Endodermal cell (in vitro differentiated cells): ENCODE results near the gene FARSA. TPM values are rescaled to one million over a fixed set of nuclear protein-coding genes. Genes with fewer than 3 reads are reported as not detected.

Experiments
- DNase-seq: peaks from one replicate; pipeline ENCODE4 v3.0.0-alpha.2; 2017
- H3K27ac ChIP-seq: 2 replicates; pipeline ENCODE4 v1.5.1; 2013; ENCODE audit warnings: mild to moderate bottlenecking, low read depth, low read length, moderate library complexity
- H3K27me3 ChIP-seq: 2 replicates; pipeline ENCODE4 v1.6.1; 2013; ENCODE audit warnings: mild to moderate bottlenecking, low read length, moderate library complexity; ENCODE audit not compliant: insufficient read depth, control insufficient read depth, poor library complexity, severe bottlenecking
- H3K36me3 ChIP-seq: 2 replicates; pipeline ENCODE4 v1.7.0; 2013; ENCODE audit warnings: mild to moderate bottlenecking, low read length, moderate library complexity; ENCODE audit not compliant: control insufficient read depth, insufficient read depth
- H3K4me1 ChIP-seq: one replicate; pipeline ENCODE4 v1.7.0; 2013; ENCODE audit warnings: low read length; ENCODE audit not compliant: control insufficient read depth, insufficient read depth
- H3K4me3 ChIP-seq: 2 replicates; pipeline ENCODE4 v1.5.1; 2013; ENCODE audit warnings: mild to moderate bottlenecking, low read length, moderate library complexity
- H3K9ac ChIP-seq: 2 replicates; pipeline ENCODE4 v1.6.1; 2013; ENCODE audit warnings: mild to moderate bottlenecking, low read length, moderate library complexity; ENCODE audit not compliant: poor library complexity, severe bottlenecking; ENCODE audit errors: extremely low read depth
- H3K9me3 ChIP-seq: 2 replicates; pipeline ENCODE4 v1.6.1; 2013; ENCODE audit warnings: mild to moderate bottlenecking, low read length, moderate library complexity; ENCODE audit not compliant: control insufficient read depth
- H3K27ac Mint-ChIP-seq: 2 replicates; pipeline ENCODE4 v1.8.0; 2020; ENCODE audit warnings: mixed read lengths
- H3K27me3 Mint-ChIP-seq: 2 replicates; pipeline ENCODE4 v1.8.0; 2021; ENCODE audit warnings: mild to moderate bottlenecking, mixed read lengths; ENCODE audit not compliant: insufficient read depth
- H3K36me3 Mint-ChIP-seq: 2 replicates; pipeline ENCODE4 v1.8.0; 2020; ENCODE audit warnings: low read depth, mixed read lengths
- H3K4me1 Mint-ChIP-seq: 2 replicates; pipeline ENCODE4 v1.8.0; 2020; ENCODE audit warnings: mixed read lengths
- H3K4me3 Mint-ChIP-seq: 2 replicates; pipeline ENCODE4 v1.8.0; 2020; ENCODE audit warnings: mild to moderate bottlenecking, moderate library complexity, mixed read lengths
- H3K9me3 Mint-ChIP-seq: 2 replicates; pipeline ENCODE4 v1.8.0; 2020; ENCODE audit warnings: mild to moderate bottlenecking, mixed read lengths
- WGBS, 2 experiments: methylation state at CpG; one replicate each; pipeline versions ENCODE4 v1.1.5 to v1.1.7; 2013; ENCODE audit warnings: missing lambda C conversion rate in 2 of 2, mixed read lengths in 1 of 2; ENCODE audit not compliant: insufficient coverage in 1 of 2, insufficient read length in 1 of 2; 5-methylcytosine and 5-hydroxymethylcytosine counted together
- microRNA-seq: library from miRNA; unstranded; fragments of <30 nt; microRNA quantifications from one replicate; pipeline ENCODE4 v1.2.0, GENCODE V29; 2020; ENCODE audit warnings: borderline microRNAs expressed
- total RNA-seq, 2 donors: library from RNA; stranded (reverse); fragmentation: NEBNext Ultra II Directional in 1 of 2; extraction: Animal tissue kit (Norgen Biotek cat#: 25700) in 1 of 2; gene quantifications; 2 replicates in 1 of 2; 3 replicates in 1 of 2; pipeline ENCODE4 v1.2.1, GENCODE V29; 2021
- TF ChIP-seq, protein P1 (sequence below): fragments of 200-600 bp; sonication (generic); conservative IDR thresholded peaks from 2 replicates; pipeline ENCODE4 v1.5.0; 2021; ENCODE audit warnings: antibody characterized with exemption, mild to moderate bottlenecking

Gene FARSA
- total RNA-seq, 2 donors from 2014 or later: 65.1 to 70.8 TPM

DNA sequence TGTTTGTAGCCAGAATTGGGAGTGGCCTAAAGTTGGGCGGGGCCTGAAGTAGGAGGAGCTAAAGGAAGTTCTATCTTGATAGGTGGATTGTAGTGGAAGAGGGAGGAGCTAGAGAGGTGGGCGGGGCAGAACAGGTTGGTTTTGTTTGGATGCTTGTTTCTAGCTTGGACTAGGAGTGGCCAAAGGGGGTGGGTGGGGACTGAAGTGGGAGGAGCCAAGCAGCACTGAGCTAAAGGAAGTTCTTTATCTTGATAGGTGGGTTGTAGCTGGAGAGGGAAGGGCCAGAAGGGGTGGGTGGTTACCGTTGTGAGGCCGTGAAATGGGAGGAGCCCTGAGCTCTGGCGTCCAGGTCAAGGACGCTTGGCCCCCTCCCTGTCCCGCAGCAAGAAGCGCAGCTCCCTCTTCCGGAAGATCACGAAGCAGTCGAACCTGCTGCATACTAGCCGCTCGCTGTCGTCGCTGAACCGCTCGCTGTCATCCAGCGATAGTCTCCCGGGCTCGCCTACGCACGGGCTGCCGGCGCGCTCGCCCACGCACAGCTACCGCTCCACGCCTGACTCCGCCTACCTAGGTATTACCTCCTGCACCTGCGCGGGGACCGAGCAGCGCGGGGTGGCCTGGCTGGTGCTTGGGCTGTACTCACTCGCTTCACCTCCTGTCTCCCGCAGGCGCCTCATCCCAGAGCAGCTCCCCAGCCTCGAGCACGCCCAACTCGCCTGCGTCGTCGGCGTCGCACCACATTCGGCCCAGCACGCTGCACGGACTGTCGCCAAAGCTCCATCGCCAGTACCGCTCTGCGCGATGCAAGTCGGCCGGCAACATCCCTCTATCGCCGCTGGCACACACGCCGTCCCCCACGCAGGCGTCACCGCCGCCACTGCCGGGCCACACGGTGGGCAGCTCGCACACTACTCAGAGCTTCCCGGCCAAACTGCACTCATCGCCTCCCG, 60.3 kb downstream of the FARSA start:
- peak overlapping the region; percentile 28 for H3K4me3 Mint-ChIP-seq

More for the DNA sequence above, 60.3 kb downstream of the FARSA start:
- peaks cover 7% of the 10 kb centered on the region for H3K36me3 ChIP-seq
- Mint-ChIP-seq H3K27me3 (peaks cover 19% of the 10 kb centered on the region), H3K9me3 (peaks cover 17% of the 10 kb centered on the region), H3K36me3 (peaks cover 34% of the 10 kb centered on the region), H3K27ac (no peak overlapping the region), H3K4me1 (no peaks in the 10 kb centered on the region)
- no peak overlapping the region for H3K9ac ChIP-seq
- no peak overlapping the region for H3K27ac ChIP-seq
- no peaks in the 10 kb centered on the region for H3K9me3 ChIP-seq
- H3K27me3 ChIP-seq: no peaks in the 10 kb centered on the region
- peak; percentile 82 for DNase-seq
- H3K4me1 ChIP-seq: no peaks in the 10 kb centered on the region
- WGBS, 2 experiments: 94 to 95% methylated on average over 58 to 70 of the region's 70 CpGs
- TF ChIP-seq, protein P1, sequence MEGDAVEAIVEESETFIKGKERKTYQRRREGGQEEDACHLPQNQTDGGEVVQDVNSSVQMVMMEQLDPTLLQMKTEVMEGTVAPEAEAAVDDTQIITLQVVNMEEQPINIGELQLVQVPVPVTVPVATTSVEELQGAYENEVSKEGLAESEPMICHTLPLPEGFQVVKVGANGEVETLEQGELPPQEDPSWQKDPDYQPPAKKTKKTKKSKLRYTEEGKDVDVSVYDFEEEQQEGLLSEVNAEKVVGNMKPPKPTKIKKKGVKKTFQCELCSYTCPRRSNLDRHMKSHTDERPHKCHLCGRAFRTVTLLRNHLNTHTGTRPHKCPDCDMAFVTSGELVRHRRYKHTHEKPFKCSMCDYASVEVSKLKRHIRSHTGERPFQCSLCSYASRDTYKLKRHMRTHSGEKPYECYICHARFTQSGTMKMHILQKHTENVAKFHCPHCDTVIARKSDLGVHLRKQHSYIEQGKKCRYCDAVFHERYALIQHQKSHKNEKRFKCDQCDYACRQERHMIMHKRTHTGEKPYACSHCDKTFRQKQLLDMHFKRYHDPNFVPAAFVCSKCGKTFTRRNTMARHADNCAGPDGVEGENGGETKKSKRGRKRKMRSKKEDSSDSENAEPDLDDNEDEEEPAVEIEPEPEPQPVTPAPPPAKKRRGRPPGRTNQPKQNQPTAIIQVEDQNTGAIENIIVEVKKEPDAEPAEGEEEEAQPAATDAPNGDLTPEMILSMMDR: peak; percentile 16
- no peak overlapping the region for H3K4me3 ChIP-seq

Small RNAs within 50 kb of the gene (microRNA-seq; reads per million reads assigned to microRNA genes)
- gene MIR5695: not detected
- gene MIR6515: 0.44 reads per million

Other genes with a start within 250 kb of the FARSA start
- gene GNG14, start 245.7 kb downstream of the FARSA start, total RNA-seq: not detected
- gene FBXW9, start 237.1 kb downstream of the FARSA start, total RNA-seq: 10 to 100 TPM; 12.6 to 14.7 TPM
- 100 to 1,000 TPM; 106 to 113 TPM for gene TNPO2, start 209.8 kb downstream of the FARSA start, total RNA-seq
- 100 to 1,000 TPM; 103 to 125 TPM for gene TRIR, start 199.0 kb downstream of the FARSA start, total RNA-seq
- gene GET3, start 196.2 kb downstream of the FARSA start, total RNA-seq: 100 to 1,000 TPM in 1 of 2 donors, 10 to 100 TPM in 1; 97.8 to 102 TPM
- gene BEST2, start 181.9 kb downstream of the FARSA start, total RNA-seq: 1 to 10 TPM in 1 of 2 donors, under 1 TPM in 1; 0.95 to 1.2 TPM
- gene HOOK2, start 158.2 kb downstream of the FARSA start, total RNA-seq: 100 to 1,000 TPM in 1 of 2 donors, 10 to 100 TPM in 1; 82.1 to 103 TPM
- gene JUNB, start 142.2 kb downstream of the FARSA start, total RNA-seq: 1 to 10 TPM; 6.7 to 7.2 TPM
- gene PRDX2, start 131.9 kb downstream of the FARSA start, total RNA-seq: 100 to 1,000 TPM; 429 to 507 TPM
- 10 to 100 TPM; 34.4 to 57.4 TPM for gene THSD8, start 131.6 kb downstream of the FARSA start, total RNA-seq
- gene RNASEH2A, start 127.1 kb downstream of the FARSA start, total RNA-seq: 10 to 100 TPM; 51.0 to 97.1 TPM
- 1 to 10 TPM in 1 of 2 donors, under 1 TPM in 1; 0.68 to 1.7 TPM for gene RTBDN, start 99.1 kb downstream of the FARSA start, total RNA-seq
- 10 to 100 TPM in 1 of 2 donors, 1 to 10 TPM in 1; 6.9 to 18.5 TPM for gene MAST1, start 95.2 kb downstream of the FARSA start, total RNA-seq
- gene DNASE2, start 52.3 kb downstream of the FARSA start, total RNA-seq: 10 to 100 TPM; 20.8 to 32.3 TPM
- 1 to 10 TPM in 1 of 2 donors, under 1 TPM in 1; 0.91 to 1.0 TPM for gene KLF1, start 46.5 kb downstream of the FARSA start, total RNA-seq
- 10 to 100 TPM; 58.1 to 62.9 TPM for gene GCDH, start 42.6 kb downstream of the FARSA start, total RNA-seq
- gene SYCE2, start 14.4 kb downstream of the FARSA start, total RNA-seq: 1 to 10 TPM; 2.4 to 3.9 TPM
- gene CALR, start 4.9 kb upstream of the FARSA start, total RNA-seq: 1,000 to 10,000 TPM in 1 of 2 donors, 100 to 1,000 TPM in 1; 873 to 1,303 TPM
- gene RAD23A, start 12.2 kb upstream of the FARSA start, total RNA-seq: 100 to 1,000 TPM in 1 of 2 donors, 10 to 100 TPM in 1; 75.5 to 117 TPM
- 10 to 100 TPM; 31.0 to 34.9 TPM for gene GADD45GIP1, start 23.5 kb upstream of the FARSA start, total RNA-seq
- gene DAND5, start 35.9 kb upstream of the FARSA start, total RNA-seq: under 1 TPM; 0.13 to 0.40 TPM
- under 1 TPM; 0.22 to 0.40 TPM for gene NFIX, start 61.8 kb upstream of the FARSA start, total RNA-seq
- gene LYL1, start 169.1 kb upstream of the FARSA start, total RNA-seq: 1 to 10 TPM; 1.9 to 2.0 TPM
- 10 to 100 TPM; 51.3 to 66.2 TPM for gene TRMT1, start 183.0 kb upstream of the FARSA start, total RNA-seq
- 100 to 1,000 TPM; 164 to 172 TPM for gene NACC1, start 184.6 kb upstream of the FARSA start, total RNA-seq
- gene STX10, start 216.7 kb upstream of the FARSA start, total RNA-seq: 10 to 100 TPM; 30.8 to 34.8 TPM
- 10 to 100 TPM; 55.3 to 66.6 TPM for gene IER2, start 216.7 kb upstream of the FARSA start, total RNA-seq